ENCODE results near the gene CDR2. TPM values are rescaled to one million over a fixed set of nuclear protein-coding genes. Genes with fewer than 3 reads are reported as not detected.

Gene CDR2
- polyA plus RNA-seq, 6 donors from 2014 or later, result 3.8 to 6.6 (median 5.0) TPM

GRCh38 chr16:22335668-22336246, 38.7 kb downstream of the CDR2 start:
- Mint-ChIP-seq H3K36me3 (peaks cover 47 to 70% of the 10 kb centered on the region in 2 donors), H3K4me1 (no peaks in the 10 kb centered on the region), H3K27me3 (no peaks in the 10 kb centered on the region), H3K9me3 (peaks cover 21 to 53% (median 36%) of the 10 kb centered on the region in 7 donors), H3K27ac (peak overlapping the region in 1 of 6 donors; percentile 54), H3K4me3 (no peak overlapping the region)
- DNase-seq (no peak), ATAC-seq (ENCODE audit: low read depth in 2 of 2) (no peak)

- ATAC-seq (ENCODE audit: low read depth in 2 of 2), result no peak
- H3K36me3 Mint-ChIP-seq, result peaks cover 47 to 70% of the 10 kb centered on the region in 2 donors
- peak overlapping the region in 1 of 6 donors; percentile 39 for H3K27ac Mint-ChIP-seq
- DNase-seq, result no peak
- no peak overlapping the region for H3K4me3 Mint-ChIP-seq
- H3K4me1 Mint-ChIP-seq, result no peaks in the 10 kb centered on the region
- no peaks in the 10 kb centered on the region for H3K27me3 Mint-ChIP-seq
- peaks cover 15 to 36% (median 24%) of the 10 kb centered on the region in 7 donors for H3K9me3 Mint-ChIP-seq
Observed at GRCh38 chr16:22333457-22333994, 40.9 kb downstream of the CDR2 start.

- Mint-ChIP-seq H3K9me3 (peaks cover 0 to 6% (median 0%) of the 10 kb centered on the region in 7 donors), H3K36me3 (peaks cover 38 to 46% of the 10 kb centered on the region in 2 donors), H3K27me3 (no peaks in the 10 kb centered on the region), H3K4me3 (no peak overlapping the region), H3K4me1 (no peaks in the 10 kb centered on the region), H3K27ac (peak overlapping the region in 2 of 6 donors; percentile 44 to 80)
- no peak for DNase-seq
- ATAC-seq (ENCODE audit: low read depth in 2 of 2), result no peak
Observed at GRCh38 chr16:22330326-22330725, 44.1 kb downstream of the CDR2 start.

- ATAC-seq (ENCODE audit: low read depth in 2 of 2), result no peak
- H3K27ac Mint-ChIP-seq, result peak overlapping the region in 1 of 6 donors; percentile 52
- no peaks in the 10 kb centered on the region for H3K4me1 Mint-ChIP-seq
- no peaks in the 10 kb centered on the region for H3K27me3 Mint-ChIP-seq
- no peak for DNase-seq
- peaks cover 27 to 35% of the 10 kb centered on the region in 2 donors for H3K36me3 Mint-ChIP-seq
- no peaks in the 10 kb centered on the region for H3K9me3 Mint-ChIP-seq
- H3K4me3 Mint-ChIP-seq, result no peak overlapping the region
Observed at GRCh38 chr16:22329199-22329695, 45.2 kb downstream of the CDR2 start.

GRCh38 chr16:22328081-22328725, 46.2 kb downstream of the CDR2 start:
- H3K4me3 Mint-ChIP-seq, result no peak overlapping the region
- peaks cover 0 to 5% (median 0%) of the 10 kb centered on the region in 3 donors for H3K4me1 Mint-ChIP-seq
- no peaks in the 10 kb centered on the region for H3K27me3 Mint-ChIP-seq
- no peak overlapping the region for H3K27ac Mint-ChIP-seq
- DNase-seq (no peak), ATAC-seq (ENCODE audit: low read depth in 2 of 2) (no peak)
- H3K9me3 Mint-ChIP-seq, result no peaks in the 10 kb centered on the region
- peaks cover 17 to 25% of the 10 kb centered on the region in 2 donors for H3K36me3 Mint-ChIP-seq

GRCh38 chr16:22327446-22327775, 47.0 kb downstream of the CDR2 start:
- Mint-ChIP-seq H3K4me3 (no peak overlapping the region), H3K9me3 (no peaks in the 10 kb centered on the region), H3K36me3 (peaks cover 14 to 22% of the 10 kb centered on the region in 2 donors), H3K27me3 (no peaks in the 10 kb centered on the region), H3K4me1 (peaks cover 0 to 5% (median 0%) of the 10 kb centered on the region in 3 donors), H3K27ac (no peak overlapping the region)
- ATAC-seq (ENCODE audit: low read depth in 2 of 2) (no peak), DNase-seq (no peak)

GRCh38 chr16:22326771-22327445, 47.5 kb downstream of the CDR2 start:
- H3K4me3 Mint-ChIP-seq, result no peak overlapping the region
- no peak for ATAC-seq (ENCODE audit: low read depth in 2 of 2)
- H3K27ac Mint-ChIP-seq, result no peak overlapping the region
- no peaks in the 10 kb centered on the region for H3K9me3 Mint-ChIP-seq
- DNase-seq, result no peak
- peaks cover 0 to 5% (median under 1%) of the 10 kb centered on the region in 3 donors for H3K4me1 Mint-ChIP-seq
- no peaks in the 10 kb centered on the region for H3K27me3 Mint-ChIP-seq
- H3K36me3 Mint-ChIP-seq, result peaks cover 9 to 17% of the 10 kb centered on the region in 2 donors

- peaks cover 3 to 11% of the 10 kb centered on the region in 2 donors for H3K36me3 Mint-ChIP-seq
- no peaks in the 10 kb centered on the region for H3K27me3 Mint-ChIP-seq
- H3K27ac Mint-ChIP-seq, result no peak overlapping the region
- DNase-seq, result no peak
- H3K4me1 Mint-ChIP-seq, result peaks cover 0 to 5% (median 2%) of the 10 kb centered on the region in 3 donors
- H3K9me3 Mint-ChIP-seq, result no peaks in the 10 kb centered on the region
- no peak for ATAC-seq (ENCODE audit: low read depth in 2 of 2)
- no peak overlapping the region for H3K4me3 Mint-ChIP-seq
Observed at GRCh38 chr16:22326369-22326652, 48.1 kb downstream of the CDR2 start.

GRCh38 chr16:22325598-22326368, 48.6 kb downstream of the CDR2 start:
- Mint-ChIP-seq H3K27ac (no peak overlapping the region), H3K9me3 (no peaks in the 10 kb centered on the region), H3K4me1 (peaks cover 0 to 5% (median 2%) of the 10 kb centered on the region in 3 donors), H3K36me3 (peaks cover 0 to 14% of the 10 kb centered on the region in 2 donors), H3K4me3 (no peak overlapping the region), H3K27me3 (no peaks in the 10 kb centered on the region)
- ATAC-seq (ENCODE audit: low read depth in 2 of 2), result no peak
- DNase-seq, result no peak

- Mint-ChIP-seq H3K9me3 (no peaks in the 10 kb centered on the region), H3K4me3 (no peak overlapping the region), H3K27ac (peak overlapping the region in 1 of 6 donors; percentile 64), H3K4me1 (peaks cover 0 to 5% (median 2%) of the 10 kb centered on the region in 3 donors), H3K27me3 (no peaks in the 10 kb centered on the region), H3K36me3 (peaks cover under 1 to 8% of the 10 kb centered on the region in 2 donors)
- DNase-seq (no peak), ATAC-seq (ENCODE audit: low read depth in 2 of 2) (no peak)
Observed at GRCh38 chr16:22324787-22325597, 49.4 kb downstream of the CDR2 start.

- H3K4me3 Mint-ChIP-seq, result no peak overlapping the region
- no peaks in the 10 kb centered on the region for H3K27me3 Mint-ChIP-seq
- H3K9me3 Mint-ChIP-seq, result no peaks in the 10 kb centered on the region
- H3K4me1 Mint-ChIP-seq, result peaks cover 0 to 5% (median 2%) of the 10 kb centered on the region in 3 donors
- peaks cover 5 to 7% of the 10 kb centered on the region in 2 donors for H3K36me3 Mint-ChIP-seq
- H3K27ac Mint-ChIP-seq, result peak overlapping the region in 2 of 6 donors; percentile 31 to 64
- ATAC-seq (ENCODE audit: low read depth in 2 of 2) (no peak), DNase-seq (no peak)
Observed at GRCh38 chr16:22323959-22324786, 50.2 kb downstream of the CDR2 start.

All from naive B cell (primary cell).